Colonic mucosa (tissue), 4 donors: ENCODE data around the gene DIP2C. TPM values are rescaled to one million over a fixed set of nuclear protein-coding genes. Genes with fewer than 3 reads are reported as not detected.

Experiments
- DNase-seq: peaks from one replicate; pipeline ENCODE4 v3.0.0-alpha.2; 2020
- H3K27ac ChIP-seq: fragments of 200-600 bp; one replicate; pipeline ENCODE4 v1.8.0; 2021
- H3K27me3 ChIP-seq: fragments of 200-600 bp; one replicate; pipeline ENCODE4 v1.8.0; 2021
- H3K36me3 ChIP-seq: fragments of 200-600 bp; one replicate; pipeline ENCODE4 v1.8.0; 2021
- H3K4me1 ChIP-seq: fragments of 200-600 bp; one replicate; pipeline ENCODE4 v1.8.0; 2021; ENCODE audit warnings: mild to moderate bottlenecking
- H3K4me3 ChIP-seq: fragments of 200-600 bp; one replicate; pipeline ENCODE4 v1.8.0; 2021
- H3K9ac ChIP-seq, 2 donors: one replicate each; pipeline ENCODE4 v1.7.0; 2013; ENCODE audit warnings: control low read depth in 2 of 2, low read depth in 2 of 2, low read length in 2 of 2
- H3K9me3 ChIP-seq: fragments of 200-600 bp; one replicate; pipeline ENCODE4 v1.8.0; 2021
- CTCF ChIP-seq: fragments of 200-600 bp; IDR thresholded peaks from one replicate; pipeline ENCODE4 v1.8.0; 2022; ENCODE audit warnings: antibody characterized with exemption, mild to moderate bottlenecking
- intact Hi-C: fragments of 100-400 bp; cut with DNase I; formaldehyde crosslinking; loops from one replicate; pipeline ENCODE4 v1.14.1; 2022
- total RNA-seq, 2 donors: library from RNA; stranded (reverse); fragmentation: NEBNext Ultra II Directional in 1 of 2; extraction: Animal tissue kit (Norgen Biotek cat#: 25700) in 1 of 2; gene quantifications; one replicate each; pipeline ENCODE4 v1.2.1, GENCODE V29; 2021
- donor health status: healthy.
- donor health status: DM: no; HTN: no; CAD: no.
- donor health status: DM: no; HTN: no; CAD: no.

The DIP2C gene
- total RNA-seq, 2 donors from 2014 or later = 7.6 to 11.2 TPM

- TF ChIP-seq CTCF = no peak
- Histone ChIP-seq H3K4me3 (no peak overlapping the region), H3K9ac (no peak overlapping the region), H3K27me3 (no peaks in the 10 kb centered on the region), H3K4me1 (no peaks in the 10 kb centered on the region), H3K27ac (no peak overlapping the region), H3K36me3 (no peaks in the 10 kb centered on the region), H3K9me3 (no peaks in the 10 kb centered on the region)
- intact Hi-C loops = no loop called here
- no peak for DNase-seq
Observed at GRCh38 chr10:335151-335800, 354.2 kb downstream of the DIP2C start.

- Histone ChIP-seq H3K4me1 (peaks cover 4% of the 10 kb centered on the region), H3K4me3 (no peak overlapping the region), H3K9ac (no peak overlapping the region), H3K27ac (no peak overlapping the region), H3K9me3 (no peaks in the 10 kb centered on the region), H3K36me3 (no peaks in the 10 kb centered on the region), H3K27me3 (no peaks in the 10 kb centered on the region)
- intact Hi-C loops = no loop called here
- DNase-seq = no peak
- no peak for TF ChIP-seq CTCF
Observed at GRCh38 chr10:331186-331585, 358.3 kb downstream of the DIP2C start.

- TF ChIP-seq CTCF = no peak
- no peaks in the 10 kb centered on the region for H3K27me3 ChIP-seq
- H3K4me3 ChIP-seq = no peak overlapping the region
- H3K9ac ChIP-seq = peak overlapping the region in 1 of 2 donors; percentile 66
- intact Hi-C loops = no loop called here
- H3K9me3 ChIP-seq = no peaks in the 10 kb centered on the region
- H3K36me3 ChIP-seq = no peaks in the 10 kb centered on the region
- peak; percentile 94 for DNase-seq
- H3K27ac ChIP-seq = peak overlapping the region; percentile 63
- peaks cover 4% of the 10 kb centered on the region for H3K4me1 ChIP-seq
Observed at GRCh38 chr10:329361-330099, 359.9 kb downstream of the DIP2C start.

- Histone ChIP-seq H3K36me3 (no peaks in the 10 kb centered on the region), H3K4me1 (peaks cover 4% of the 10 kb centered on the region), H3K27me3 (no peaks in the 10 kb centered on the region), H3K4me3 (no peak overlapping the region), H3K9me3 (no peaks in the 10 kb centered on the region), H3K9ac (no peak overlapping the region), H3K27ac (no peak overlapping the region)
- no peak for TF ChIP-seq CTCF
- DNase-seq = no peak
- intact Hi-C loops = no loop called here
Observed at GRCh38 chr10:327889-328852, 361.3 kb downstream of the DIP2C start.

GRCh38 chr10:326894-327635, 362.4 kb downstream of the DIP2C start:
- Histone ChIP-seq H3K9me3 (no peaks in the 10 kb centered on the region), H3K9ac (no peak overlapping the region), H3K27me3 (no peaks in the 10 kb centered on the region), H3K27ac (no peak overlapping the region), H3K4me3 (no peak overlapping the region), H3K4me1 (peaks cover 4% of the 10 kb centered on the region), H3K36me3 (no peaks in the 10 kb centered on the region)
- no peak for DNase-seq
- intact Hi-C loops = no loop called here
- TF ChIP-seq CTCF = no peak
